Measurements from ENCODE around the gene HLA-DMB.
A peak's percentile ranks its signal among the peaks of the same experiment; 100 is the strongest.

HLA-DMB gene

GRCh38 chr6:32971581-32972352 lies 30.9 kb upstream of the HLA-DMB start:
- peak; percentile 100 for DNase-seq (ENCODE audit: low read depth)

DNA sequence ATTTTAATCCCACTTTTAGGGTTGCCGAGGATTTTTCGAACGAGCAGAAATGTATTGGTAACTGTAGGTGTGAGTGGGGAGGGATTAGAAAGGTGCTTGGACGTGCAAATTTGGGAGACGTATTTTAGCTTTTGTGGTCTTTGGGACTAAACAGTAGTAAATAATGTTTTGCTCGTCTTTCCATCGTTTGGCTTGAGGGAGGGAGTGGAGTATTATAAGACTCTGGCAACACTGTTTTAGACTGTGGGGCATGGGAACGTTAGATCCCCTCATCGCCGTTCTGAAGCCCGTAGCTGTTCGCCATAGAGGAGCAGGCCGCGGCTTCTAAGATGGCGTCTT lies 30.4 kb upstream of the HLA-DMB start:
- no peak for DNase-seq (ENCODE audit: low read depth)

- peak; percentile 67 for DNase-seq (ENCODE audit: low read depth)
These were observed 29.8 kb upstream of the HLA-DMB start for GRCh38 chr6:32970413-32971241.

GRCh38 chr6:32969685-32970412 lies 29.0 kb upstream of the HLA-DMB start:
- peak; percentile 59 for DNase-seq (ENCODE audit: low read depth)

GRCh38 chr6:32968867-32969684 lies 28.2 kb upstream of the HLA-DMB start:
- peak; percentile 49 for DNase-seq (ENCODE audit: low read depth)

- DNase-seq (ENCODE audit: low read depth): peak; percentile 96
These were observed 27.5 kb upstream of the HLA-DMB start, which contains the start of gene BRD2 for GRCh38 chr6:32968093-32968866. Gene BRD2, plus strand, starts transcription at chr6:32968594. Its CDS starts 4,305 bp downstream, at chr6:32972899.

DNA sequence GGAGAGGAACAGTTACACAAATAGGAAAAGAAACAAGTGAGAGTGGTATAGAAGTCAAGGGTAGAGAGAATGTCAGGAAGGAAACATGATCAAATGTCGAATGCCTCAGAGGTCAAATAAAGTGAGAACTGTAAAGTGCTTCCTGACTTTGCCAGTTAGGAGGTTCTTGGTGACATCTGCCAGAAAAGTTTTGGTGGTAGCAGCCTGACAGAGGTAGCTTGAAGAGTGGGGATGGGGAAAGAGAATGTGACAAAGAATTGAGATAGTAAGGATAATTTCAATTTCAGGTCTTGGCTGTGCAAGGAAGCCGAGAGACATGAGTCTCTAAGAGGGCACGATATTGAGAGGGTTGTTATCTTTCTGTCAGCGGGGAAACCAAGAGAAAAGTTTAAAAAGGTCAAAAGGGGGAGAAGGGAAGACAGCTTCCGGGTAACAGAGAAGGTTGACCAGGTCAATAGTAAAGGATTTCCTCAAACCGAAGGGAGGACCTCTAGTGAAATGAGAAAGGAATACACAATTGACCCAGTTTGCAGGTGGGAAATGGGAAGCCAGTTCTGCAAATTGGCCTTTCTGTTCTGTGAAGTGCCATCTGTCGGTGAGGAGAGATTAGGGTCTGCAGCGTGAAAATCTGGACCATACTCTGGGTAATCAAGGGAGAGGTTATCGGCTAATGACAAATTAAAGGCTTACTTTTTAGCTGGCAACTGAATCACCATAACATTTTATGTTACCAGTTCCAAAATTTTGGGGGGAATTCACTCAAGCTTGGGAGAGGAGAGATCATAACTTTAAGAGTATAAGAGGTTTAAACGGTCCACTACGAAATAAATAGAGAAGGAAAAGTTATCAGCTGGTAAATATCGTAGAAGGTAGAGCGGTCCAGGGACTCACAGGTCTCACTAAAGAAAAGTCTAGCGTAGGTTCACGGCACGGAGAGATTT lies 26.6 kb upstream of the HLA-DMB start:
- no peak for DNase-seq (ENCODE audit: low read depth)

- DNase-seq (ENCODE audit: low read depth): no peak
These were observed 23.9 kb upstream of the HLA-DMB start for GRCh38 chr6:32964776-32965175.

DNA sequence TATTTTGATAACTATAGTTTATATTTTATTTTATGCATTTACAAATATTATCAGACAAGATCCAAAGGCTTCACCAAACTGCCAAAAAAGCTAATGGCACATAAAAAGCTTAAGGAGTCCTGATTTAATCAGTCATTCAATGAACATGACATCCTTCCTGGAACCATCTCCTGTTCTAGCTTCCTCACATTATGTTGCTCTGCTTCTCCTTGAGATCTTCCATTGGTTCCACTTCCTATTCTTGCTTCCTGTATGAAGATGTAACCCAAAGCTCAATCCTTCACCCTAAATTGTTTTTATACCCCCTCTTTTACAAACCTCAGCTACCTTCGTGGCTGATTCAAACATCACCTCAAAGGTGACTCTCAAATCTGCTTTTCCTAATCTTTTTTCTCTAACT lies 23.0 kb upstream of the HLA-DMB start:
- DNase-seq (ENCODE audit: low read depth): no peak

DNA sequence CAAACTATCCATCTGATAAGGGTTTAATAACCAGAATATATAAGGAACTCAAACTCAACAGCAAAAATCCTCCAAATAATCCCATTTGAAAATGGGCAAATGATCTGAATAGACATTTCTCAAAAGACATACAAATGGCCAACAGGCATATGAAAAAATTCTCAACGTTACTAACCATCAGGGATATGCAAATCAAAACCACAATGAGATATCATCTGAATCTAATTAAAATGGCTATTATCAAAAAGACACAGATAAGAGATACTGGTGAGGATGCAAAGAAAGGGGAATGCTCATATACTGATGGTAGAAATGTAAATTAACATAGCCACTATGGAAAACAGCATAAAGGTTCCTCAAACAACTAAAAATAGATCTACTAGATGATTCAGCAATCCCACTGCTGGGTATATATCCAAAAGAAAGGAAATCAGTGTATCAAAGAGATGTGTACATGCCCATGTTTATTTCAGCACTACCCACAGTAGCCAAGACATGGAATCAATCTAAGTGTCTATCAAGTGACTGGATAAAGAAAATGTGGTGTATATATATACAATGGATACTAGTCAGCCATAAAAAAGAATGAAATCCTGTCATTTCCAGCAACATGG lies 21.5 kb upstream of the HLA-DMB start:
- DNase-seq (ENCODE audit: low read depth): no peak

DNA sequence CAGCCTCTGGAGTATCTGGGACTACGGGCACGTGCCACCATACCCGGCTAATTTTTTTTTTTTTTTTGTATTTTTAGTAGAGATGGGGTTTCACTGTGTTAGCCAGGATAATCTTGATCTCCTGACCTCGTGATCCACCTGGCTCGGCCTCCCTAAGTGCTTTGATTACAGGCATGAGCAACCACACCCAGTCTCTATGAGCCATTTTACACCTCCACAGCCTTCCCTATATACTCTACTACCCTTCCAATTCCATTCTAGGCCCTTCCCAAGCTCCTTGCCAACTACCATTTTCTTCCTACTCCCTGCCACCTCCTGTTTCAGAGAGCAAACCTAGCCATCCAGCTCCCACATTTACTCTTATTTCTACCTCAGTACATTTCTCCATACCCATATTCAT lies 19.7 kb upstream of the HLA-DMB start:
- DNase-seq (ENCODE audit: low read depth): no peak

- no peak for DNase-seq (ENCODE audit: low read depth)
These were observed 15.3 kb upstream of the HLA-DMB start for GRCh38 chr6:32956176-32956575.

DNA sequence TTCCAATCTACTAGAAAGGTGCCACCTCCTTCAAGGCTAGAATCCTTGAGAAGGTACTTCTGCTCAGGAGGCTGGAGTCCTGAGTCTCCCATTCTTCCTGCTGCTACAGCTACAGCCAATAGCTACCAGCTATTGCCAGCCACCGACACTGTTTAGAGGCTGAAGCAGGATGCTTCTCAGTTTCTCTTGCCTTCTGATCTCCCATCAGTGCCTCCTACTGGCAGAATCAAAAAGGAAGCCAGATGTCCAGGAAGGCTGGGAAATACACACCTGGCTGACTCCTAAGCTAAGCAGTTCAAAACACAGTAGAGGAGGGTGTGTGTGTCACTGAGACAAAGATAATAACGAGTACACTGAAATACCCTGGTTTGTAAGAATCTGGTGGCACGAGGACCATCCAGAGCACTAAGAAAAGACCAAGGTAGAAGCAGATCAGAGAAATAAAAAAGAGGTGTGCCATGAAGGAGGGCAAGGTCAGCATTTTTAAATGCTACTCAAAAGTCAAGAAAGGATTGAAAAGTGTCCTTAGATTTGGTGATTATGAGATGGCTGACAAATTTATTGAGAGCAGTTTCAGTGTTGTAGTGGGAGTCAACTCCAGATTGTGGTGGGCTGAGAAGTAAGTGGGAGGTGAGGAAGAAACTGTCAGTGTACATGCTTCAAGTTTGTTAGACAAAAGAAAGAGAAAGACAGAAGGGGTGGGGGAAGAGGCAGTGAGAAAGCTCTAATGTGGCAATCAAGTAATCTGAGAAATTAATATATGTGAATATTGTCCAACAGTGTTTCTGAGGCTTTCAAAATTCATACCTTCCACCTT lies 14.4 kb upstream of the HLA-DMB start:
- no peak for DNase-seq (ENCODE audit: low read depth)

DNA sequence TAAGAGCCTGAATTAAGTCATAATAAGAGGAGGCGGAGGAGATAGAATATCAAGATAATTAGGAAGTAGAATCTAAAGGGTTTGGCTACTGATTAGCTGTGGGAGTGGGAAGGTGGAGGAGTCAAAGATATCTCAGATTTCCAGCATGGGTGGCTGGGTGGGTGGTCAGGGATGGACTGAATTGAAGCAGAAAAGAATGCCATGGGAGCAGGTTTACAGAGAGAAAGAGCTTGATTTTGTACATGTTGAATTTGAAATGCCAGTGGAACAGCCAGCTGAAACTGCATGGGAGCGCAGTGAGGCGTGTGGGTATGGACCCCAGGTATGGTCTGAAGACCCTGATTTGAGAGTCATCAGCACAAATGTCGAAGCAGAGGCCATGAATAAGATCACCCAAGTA lies 13.4 kb upstream of the HLA-DMB start:
- DNase-seq (ENCODE audit: low read depth): no peak

GRCh38 chr6:32953775-32954174 lies 12.9 kb upstream of the HLA-DMB start:
- no peak for DNase-seq (ENCODE audit: low read depth)

GRCh38 chr6:32952817-32953739 lies 12.2 kb upstream of the HLA-DMB start, which contains the start of gene HLA-DMA:
Gene HLA-DMA, minus strand, starts transcription at chr6:32953097. Its CDS starts 61 bp downstream, at chr6:32953036.
- DNase-seq (ENCODE audit: low read depth): peak; percentile 50

GRCh38 chr6:32950449-32950848 lies 9.6 kb upstream of the HLA-DMB start:
- no peak for DNase-seq (ENCODE audit: low read depth)

Data from activated T-helper 9 cell treated with anti-CD3 and anti-CD28 coated beads, Interleukin-2, amount 50 U/mL, for 16 hours (primary cell).